HepG2 (cell line): ENCODE data around the gene GALR3. TPM values are rescaled to one million over a fixed set of nuclear protein-coding genes. Genes with fewer than 3 reads are reported as not detected.

Experiments
- DPF2 ChIP-seq: sonication (generic); formaldehyde crosslinking; IDR thresholded peaks from 2 replicates; pipeline ENCODE4 v1.4.0; 2020; ENCODE audit warnings: mild to moderate bottlenecking, low read depth, missing genetic modification reagents, borderline replicate concordance
- RARA ChIP-seq: IDR thresholded peaks from 2 replicates; pipeline ENCODE4 v1.6.1; 2016; ENCODE audit warnings: missing genetic modification reagents, missing compliant biosample characterization
- SATB2 ChIP-seq: sonication (generic); formaldehyde crosslinking; IDR thresholded peaks from 2 replicates; pipeline ENCODE4 v1.5.0; 2020; ENCODE audit warnings: missing genetic modification reagents
- SMAD9 ChIP-seq: sonication (generic); formaldehyde crosslinking; IDR thresholded peaks from 2 replicates; pipeline ENCODE4 v1.5.1; 2020; ENCODE audit warnings: mild to moderate bottlenecking, missing genetic modification reagents
- TEAD2 ChIP-seq: sonication (generic); formaldehyde crosslinking; IDR thresholded peaks from 2 replicates; pipeline ENCODE4 v1.9.0; 2021; ENCODE audit warnings: missing genetic modification reagents
- ZNF557 ChIP-seq: sonication (generic); formaldehyde crosslinking; IDR thresholded peaks from 2 replicates; pipeline ENCODE4 v1.4.0; 2020; ENCODE audit warnings: missing genetic modification reagents
- ZNF790 ChIP-seq: sonication (generic); formaldehyde crosslinking; IDR thresholded peaks from 2 replicates; pipeline ENCODE4 v1.8.0; 2022; ENCODE audit warnings: missing genetic modification reagents, mild to moderate bottlenecking, borderline replicate concordance
- polyA plus RNA-seq, 8 experiments: library from polyadenylated mRNA; depleted of rRNA in 3 of 8; stranded (reverse) in 7 of 8; unstranded in 1 of 8; fragments of >200 nt; fragmentation: Illumina TruSeq in 4 of 8; extraction: Trizol in 4 of 8; gene quantifications; 2 replicates each; pipeline versions ENCODE4 v1.2.1 to v1.2.3, GENCODE V29; 2011 to 2016; ENCODE audit warnings: low read depth in 4 of 8, missing spikeins in 1 of 8, mixed read lengths in 1 of 8; ENCODE audit not compliant: insufficient read depth in 1 of 8
- total RNA-seq, 5 experiments: library from RNA; depleted of rRNA; stranded (reverse); fragments of >200 nt; fragmentation: Illumina TruSeq; extraction: Trizol; gene quantifications; 2 replicates each; pipeline ENCODE4 v1.2.3, GENCODE V29; 2016; ENCODE audit warnings: low read depth in 1 of 5
- TF ChIP-seq, protein P1 (sequence below): sonication (generic); formaldehyde crosslinking; IDR thresholded peaks from 2 replicates; pipeline ENCODE4 v1.4.0; 2020; ENCODE audit warnings: mild to moderate bottlenecking, missing genetic modification reagents, borderline replicate concordance
- TF ChIP-seq, protein P2 (sequence below), 2 experiments: sonication (generic) in 1 of 2; formaldehyde crosslinking in 1 of 2; IDR thresholded peaks; 2 replicates each; pipeline versions ENCODE4 v1.6.1 to v1.9.0; 2014 to 2022; ENCODE audit warnings: antibody characterized with exemption in 1 of 2, borderline replicate concordance in 1 of 2, inconsistent platforms in 1 of 2, low read depth in 1 of 2, missing genetic modification reagents in 1 of 2
- TF ChIP-seq, protein P3 (sequence below): sonication (generic); formaldehyde crosslinking; IDR thresholded peaks from 2 replicates; pipeline ENCODE4 v1.4.0; 2020; ENCODE audit warnings: mild to moderate bottlenecking, missing genetic modification reagents
- TF ChIP-seq, protein P4 (sequence below): sonication (generic); formaldehyde crosslinking; IDR thresholded peaks from 2 replicates; pipeline ENCODE4 v1.4.0; 2020; ENCODE audit warnings: missing genetic modification reagents

The GALR3 gene
- total and polyA plus RNA-seq, 2 of the 13 experiments (the other 11 are each of a cell fraction or from before 2014, with no cell fraction given) = 0.13 TPM; not detected in 1

DNA sequence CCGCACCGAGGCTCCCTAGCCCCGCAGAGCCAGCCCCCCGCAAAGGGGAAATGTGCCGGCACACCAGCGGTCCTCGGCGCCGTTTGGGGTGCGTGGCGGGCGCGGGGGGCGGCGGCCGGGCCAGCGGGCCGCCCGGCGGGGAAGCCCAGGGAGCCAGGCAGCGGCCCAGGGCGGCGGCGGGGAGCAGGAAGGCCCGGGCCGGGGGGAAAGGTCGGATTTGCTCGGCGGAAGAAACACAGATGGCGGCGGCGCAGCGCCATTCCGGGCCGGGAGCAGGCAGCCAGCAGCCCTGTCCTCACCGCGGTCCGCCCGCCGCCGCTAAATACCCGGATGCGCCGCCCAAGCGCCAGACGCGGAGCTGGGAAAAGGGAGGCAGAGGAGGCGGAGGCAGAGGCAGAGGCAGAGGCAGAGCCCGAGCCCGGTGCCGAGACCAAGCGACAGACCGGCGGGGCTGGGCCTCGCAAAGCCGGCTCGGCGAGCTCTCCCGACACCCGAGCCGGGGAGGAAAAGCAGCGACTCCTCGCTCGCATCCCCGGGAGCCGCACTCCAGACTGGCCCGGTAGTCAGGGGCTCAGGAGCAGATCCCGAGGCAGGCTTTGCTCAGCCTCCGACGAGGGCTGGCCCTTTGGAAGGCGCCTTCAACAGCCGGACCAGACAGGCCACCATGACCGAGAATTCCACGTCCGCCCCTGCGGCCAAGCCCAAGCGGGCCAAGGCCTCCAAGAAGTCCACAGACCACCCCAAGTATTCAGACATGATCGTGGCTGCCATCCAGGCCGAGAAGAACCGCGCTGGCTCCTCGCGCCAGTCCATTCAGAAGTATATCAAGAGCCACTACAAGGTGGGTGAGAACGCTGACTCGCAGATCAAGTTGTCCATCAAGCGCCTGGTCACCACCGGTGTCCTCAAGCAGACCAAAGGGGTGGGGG is 18.0 kb upstream of the GALR3 start (continued):
- TF ChIP-seq ZNF790 (CRISPR knock-in tag) (no peak; the same call in 1 of the 2 replicates), TEAD2 (CRISPR knock-in tag) (no peak; the same call in 1 of the 2 replicates), ZNF557 (peak; percentile 83), RARA (peak; percentile 59), SATB2 (CRISPR knock-in tag) (0 out of 2 replicates have a peak, but pooled peaks have one; percentile 45), DPF2 (CRISPR knock-in tag) (no peak), SMAD9 (CRISPR knock-in tag) (peak; percentile 84; the same call in 1 of the 2 replicates)
- TF ChIP-seq, protein P1, sequence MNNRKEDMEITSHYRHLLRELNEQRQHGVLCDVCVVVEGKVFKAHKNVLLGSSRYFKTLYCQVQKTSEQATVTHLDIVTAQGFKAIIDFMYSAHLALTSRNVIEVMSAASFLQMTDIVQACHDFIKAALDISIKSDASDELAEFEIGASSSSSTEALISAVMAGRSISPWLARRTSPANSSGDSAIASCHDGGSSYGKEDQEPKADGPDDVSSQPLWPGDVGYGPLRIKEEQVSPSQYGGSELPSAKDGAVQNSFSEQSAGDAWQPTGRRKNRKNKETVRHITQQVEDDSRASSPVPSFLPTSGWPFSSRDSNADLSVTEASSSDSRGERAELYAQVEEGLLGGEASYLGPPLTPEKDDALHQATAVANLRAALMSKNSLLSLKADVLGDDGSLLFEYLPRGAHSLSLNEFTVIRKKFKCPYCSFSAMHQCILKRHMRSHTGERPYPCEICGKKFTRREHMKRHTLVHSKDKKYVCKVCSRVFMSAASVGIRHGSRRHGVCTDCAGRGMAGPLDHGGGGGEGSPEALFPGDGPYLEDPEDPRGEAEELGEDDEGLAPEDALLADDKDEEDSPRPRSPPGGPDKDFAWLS (CRISPR knock-in tag) = no peak
- TF ChIP-seq, protein P2, sequence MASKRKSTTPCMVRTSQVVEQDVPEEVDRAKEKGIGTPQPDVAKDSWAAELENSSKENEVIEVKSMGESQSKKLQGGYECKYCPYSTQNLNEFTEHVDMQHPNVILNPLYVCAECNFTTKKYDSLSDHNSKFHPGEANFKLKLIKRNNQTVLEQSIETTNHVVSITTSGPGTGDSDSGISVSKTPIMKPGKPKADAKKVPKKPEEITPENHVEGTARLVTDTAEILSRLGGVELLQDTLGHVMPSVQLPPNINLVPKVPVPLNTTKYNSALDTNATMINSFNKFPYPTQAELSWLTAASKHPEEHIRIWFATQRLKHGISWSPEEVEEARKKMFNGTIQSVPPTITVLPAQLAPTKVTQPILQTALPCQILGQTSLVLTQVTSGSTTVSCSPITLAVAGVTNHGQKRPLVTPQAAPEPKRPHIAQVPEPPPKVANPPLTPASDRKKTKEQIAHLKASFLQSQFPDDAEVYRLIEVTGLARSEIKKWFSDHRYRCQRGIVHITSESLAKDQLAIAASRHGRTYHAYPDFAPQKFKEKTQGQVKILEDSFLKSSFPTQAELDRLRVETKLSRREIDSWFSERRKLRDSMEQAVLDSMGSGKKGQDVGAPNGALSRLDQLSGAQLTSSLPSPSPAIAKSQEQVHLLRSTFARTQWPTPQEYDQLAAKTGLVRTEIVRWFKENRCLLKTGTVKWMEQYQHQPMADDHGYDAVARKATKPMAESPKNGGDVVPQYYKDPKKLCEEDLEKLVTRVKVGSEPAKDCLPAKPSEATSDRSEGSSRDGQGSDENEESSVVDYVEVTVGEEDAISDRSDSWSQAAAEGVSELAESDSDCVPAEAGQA (IDR thresholded peaks at IDR 0.05; ENCODE audit: low read depth) = 0 out of 2 replicates have a peak, but pooled peaks have one; percentile 32
- TF ChIP-seq, protein P2 (CRISPR knock-in tag; IDR thresholded peaks at IDR 0.05; ENCODE audit: borderline replicate concordance) = no peak
- TF ChIP-seq, protein P3, sequence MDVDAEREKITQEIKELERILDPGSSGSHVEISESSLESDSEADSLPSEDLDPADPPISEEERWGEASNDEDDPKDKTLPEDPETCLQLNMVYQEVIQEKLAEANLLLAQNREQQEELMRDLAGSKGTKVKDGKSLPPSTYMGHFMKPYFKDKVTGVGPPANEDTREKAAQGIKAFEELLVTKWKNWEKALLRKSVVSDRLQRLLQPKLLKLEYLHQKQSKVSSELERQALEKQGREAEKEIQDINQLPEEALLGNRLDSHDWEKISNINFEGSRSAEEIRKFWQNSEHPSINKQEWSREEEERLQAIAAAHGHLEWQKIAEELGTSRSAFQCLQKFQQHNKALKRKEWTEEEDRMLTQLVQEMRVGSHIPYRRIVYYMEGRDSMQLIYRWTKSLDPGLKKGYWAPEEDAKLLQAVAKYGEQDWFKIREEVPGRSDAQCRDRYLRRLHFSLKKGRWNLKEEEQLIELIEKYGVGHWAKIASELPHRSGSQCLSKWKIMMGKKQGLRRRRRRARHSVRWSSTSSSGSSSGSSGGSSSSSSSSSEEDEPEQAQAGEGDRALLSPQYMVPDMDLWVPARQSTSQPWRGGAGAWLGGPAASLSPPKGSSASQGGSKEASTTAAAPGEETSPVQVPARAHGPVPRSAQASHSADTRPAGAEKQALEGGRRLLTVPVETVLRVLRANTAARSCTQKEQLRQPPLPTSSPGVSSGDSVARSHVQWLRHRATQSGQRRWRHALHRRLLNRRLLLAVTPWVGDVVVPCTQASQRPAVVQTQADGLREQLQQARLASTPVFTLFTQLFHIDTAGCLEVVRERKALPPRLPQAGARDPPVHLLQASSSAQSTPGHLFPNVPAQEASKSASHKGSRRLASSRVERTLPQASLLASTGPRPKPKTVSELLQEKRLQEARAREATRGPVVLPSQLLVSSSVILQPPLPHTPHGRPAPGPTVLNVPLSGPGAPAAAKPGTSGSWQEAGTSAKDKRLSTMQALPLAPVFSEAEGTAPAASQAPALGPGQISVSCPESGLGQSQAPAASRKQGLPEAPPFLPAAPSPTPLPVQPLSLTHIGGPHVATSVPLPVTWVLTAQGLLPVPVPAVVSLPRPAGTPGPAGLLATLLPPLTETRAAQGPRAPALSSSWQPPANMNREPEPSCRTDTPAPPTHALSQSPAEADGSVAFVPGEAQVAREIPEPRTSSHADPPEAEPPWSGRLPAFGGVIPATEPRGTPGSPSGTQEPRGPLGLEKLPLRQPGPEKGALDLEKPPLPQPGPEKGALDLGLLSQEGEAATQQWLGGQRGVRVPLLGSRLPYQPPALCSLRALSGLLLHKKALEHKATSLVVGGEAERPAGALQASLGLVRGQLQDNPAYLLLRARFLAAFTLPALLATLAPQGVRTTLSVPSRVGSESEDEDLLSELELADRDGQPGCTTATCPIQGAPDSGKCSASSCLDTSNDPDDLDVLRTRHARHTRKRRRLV (CRISPR knock-in tag) = no peak
- TF ChIP-seq, protein P4, sequence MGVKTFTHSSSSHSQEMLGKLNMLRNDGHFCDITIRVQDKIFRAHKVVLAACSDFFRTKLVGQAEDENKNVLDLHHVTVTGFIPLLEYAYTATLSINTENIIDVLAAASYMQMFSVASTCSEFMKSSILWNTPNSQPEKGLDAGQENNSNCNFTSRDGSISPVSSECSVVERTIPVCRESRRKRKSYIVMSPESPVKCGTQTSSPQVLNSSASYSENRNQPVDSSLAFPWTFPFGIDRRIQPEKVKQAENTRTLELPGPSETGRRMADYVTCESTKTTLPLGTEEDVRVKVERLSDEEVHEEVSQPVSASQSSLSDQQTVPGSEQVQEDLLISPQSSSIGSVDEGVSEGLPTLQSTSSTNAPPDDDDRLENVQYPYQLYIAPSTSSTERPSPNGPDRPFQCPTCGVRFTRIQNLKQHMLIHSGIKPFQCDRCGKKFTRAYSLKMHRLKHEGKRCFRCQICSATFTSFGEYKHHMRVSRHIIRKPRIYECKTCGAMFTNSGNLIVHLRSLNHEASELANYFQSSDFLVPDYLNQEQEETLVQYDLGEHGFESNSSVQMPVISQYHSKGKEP = 0 out of 2 replicates have a peak, but pooled peaks have one; percentile 56
